Hepatic stellate cell (primary cell): Measurements from ENCODE around the gene BRME1.

Source experiments
- DNase-seq: peaks from one replicate; pipeline ENCODE4 v3.0.0; 2011; ENCODE audit warnings: low spot score

The BRME1 gene

GRCh38 chr19:13887517-13887916 lies 18.4 kb downstream of the BRME1 start:
- DNase-seq = no peak

- DNase-seq = no peak
Observed at GRCh38 chr19:13887018-13887436, 18.9 kb downstream of the BRME1 start.

- DNase-seq = no peak
Observed at GRCh38 chr19:13885826-13886365, 20.0 kb downstream of the BRME1 start.

- no peak for DNase-seq
Observed at GRCh38 chr19:13884726-13885591, 21.0 kb downstream of the BRME1 start.

- no peak for DNase-seq
Observed at GRCh38 chr19:13883516-13884064, 22.3 kb downstream of the BRME1 start.

GRCh38 chr19:13882836-13883235 lies 23.1 kb downstream of the BRME1 start:
- no peak for DNase-seq

- DNase-seq = no peak
Observed at GRCh38 chr19:13882419-13882795, 23.5 kb downstream of the BRME1 start.

DNA sequence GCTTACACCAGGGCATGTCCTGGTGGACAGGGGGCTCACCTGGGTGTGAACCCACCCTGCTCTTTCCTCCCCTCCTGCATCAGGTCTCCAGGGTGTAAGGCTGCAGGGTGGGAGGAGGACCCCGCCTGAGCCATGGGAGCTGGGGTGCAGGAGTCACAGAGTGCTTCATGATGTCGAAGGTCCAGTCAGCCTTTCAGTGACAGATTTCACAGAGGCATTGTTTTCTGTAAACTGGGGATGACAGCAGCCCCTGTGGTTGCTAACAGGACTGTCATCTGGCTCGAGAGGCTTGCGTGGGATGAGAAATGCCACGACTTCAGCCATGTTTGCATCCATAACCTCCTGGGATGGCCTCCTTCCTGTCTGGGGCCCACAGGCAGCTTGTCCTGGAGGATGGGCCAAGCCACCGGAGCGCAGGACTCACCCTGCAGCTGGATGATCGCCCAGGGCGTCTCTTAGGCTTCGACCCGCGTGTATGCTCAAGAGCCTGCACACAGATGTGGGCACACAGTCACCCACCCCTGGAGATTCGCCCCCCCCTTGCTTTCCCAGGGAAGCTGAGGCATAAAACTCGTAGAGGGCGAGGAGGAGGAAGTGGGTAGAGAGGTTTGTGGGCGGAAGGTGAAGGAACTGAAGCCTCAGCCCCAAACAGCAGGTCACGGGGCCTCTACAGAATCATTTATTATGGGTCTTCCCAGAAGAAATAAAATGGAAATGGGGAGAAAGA lies 24.1 kb downstream of the BRME1 start:
- peak; percentile 77 for DNase-seq

DNA sequence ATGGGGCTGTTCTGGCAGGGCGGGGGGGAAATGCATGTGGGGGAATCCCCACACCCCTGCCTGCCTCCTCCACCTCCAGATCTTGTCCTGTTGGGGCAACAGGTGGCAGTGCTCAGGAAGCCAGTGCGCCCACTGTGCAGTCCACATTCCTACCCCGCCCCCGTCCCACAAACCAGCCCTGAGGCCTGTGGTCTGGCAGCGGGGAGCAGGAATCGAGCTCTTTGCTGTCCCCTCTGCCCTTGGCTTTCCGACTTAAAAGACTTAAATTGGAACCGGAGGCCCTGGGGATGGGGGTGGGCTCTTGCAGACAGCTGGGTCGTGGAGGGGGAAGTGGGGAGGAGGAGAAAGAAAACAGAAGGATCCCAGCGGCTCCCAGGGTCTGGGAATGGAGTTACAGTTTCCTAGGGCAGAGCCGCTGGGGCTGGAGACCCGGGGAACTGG lies 24.6 kb downstream of the BRME1 start:
- no peak for DNase-seq

DNA sequence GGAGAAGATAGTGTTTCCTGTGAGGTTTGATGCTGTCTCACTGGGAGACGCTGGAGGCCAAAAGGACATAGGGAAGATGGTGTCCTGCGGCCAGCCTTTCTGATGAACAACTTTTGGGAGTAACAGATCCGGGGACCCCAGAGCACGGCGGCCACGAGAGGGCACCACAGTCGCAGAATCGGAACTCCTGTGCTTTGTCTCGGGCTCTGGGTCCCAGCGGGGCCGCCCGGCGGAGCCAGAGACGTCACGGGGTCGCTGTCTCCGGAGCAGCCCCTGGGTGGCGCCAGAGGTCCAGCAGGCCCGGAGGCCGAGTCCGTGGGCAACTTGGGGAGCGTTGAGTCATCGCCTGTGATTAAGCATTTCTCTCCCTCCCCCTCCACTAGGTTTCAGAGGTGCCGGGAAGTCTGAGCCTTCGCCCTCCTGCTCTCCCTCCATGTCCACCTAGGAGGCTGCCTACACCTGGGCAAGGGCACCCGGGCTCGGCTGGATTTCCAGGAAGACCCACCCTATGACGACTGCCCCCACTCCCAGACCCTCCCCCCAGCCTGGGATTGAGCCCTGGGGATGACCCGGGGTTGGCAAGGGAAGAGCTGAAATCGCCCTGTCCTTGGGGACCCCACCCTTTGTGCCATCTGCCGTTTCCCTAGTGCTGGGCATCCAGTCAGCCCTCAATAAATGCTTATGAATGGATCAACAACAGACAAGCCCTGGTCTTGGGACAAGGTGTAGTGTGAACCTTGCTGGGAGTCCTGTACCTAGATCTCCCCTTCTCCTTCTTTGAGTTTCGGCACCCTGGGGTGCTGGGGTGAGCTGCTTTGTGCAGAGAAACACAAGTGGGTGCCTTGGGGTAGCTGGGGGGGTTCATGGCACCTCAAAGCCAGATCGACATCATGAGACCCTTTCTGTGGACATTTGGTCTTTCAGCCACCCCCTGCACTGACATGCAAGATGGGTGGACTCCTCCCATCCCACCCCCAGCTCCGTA lies 25.6 kb downstream of the BRME1 start:
- DNase-seq = peak; percentile 98

DNA sequence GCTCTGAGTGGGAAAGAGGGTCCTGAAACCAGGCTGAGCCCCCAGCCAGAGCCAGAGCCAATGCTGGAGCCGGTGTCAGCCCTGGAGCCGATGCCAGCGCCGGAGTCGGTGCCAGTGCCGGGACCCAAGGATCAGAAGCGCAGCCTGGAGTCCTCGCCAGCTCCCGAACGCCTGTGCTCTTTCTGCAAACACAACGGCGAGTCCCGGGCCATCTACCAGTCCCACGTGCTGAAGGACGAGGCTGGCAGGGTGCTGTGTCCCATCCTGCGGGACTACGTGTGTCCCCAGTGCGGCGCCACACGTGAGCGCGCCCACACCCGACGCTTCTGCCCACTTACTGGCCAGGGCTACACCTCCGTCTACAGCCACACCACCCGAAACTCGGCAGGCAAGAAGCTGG lies 28.6 kb downstream of the BRME1 start:
- DNase-seq = no peak

GRCh38 chr19:13876834-13877233 lies 29.1 kb downstream of the BRME1 start, which contains the start of gene NANOS3:
Gene NANOS3 (plus strand): TSS chr19:13877134. CDS start chr19:13877249, 115 bp downstream.
- DNase-seq = no peak

DNA sequence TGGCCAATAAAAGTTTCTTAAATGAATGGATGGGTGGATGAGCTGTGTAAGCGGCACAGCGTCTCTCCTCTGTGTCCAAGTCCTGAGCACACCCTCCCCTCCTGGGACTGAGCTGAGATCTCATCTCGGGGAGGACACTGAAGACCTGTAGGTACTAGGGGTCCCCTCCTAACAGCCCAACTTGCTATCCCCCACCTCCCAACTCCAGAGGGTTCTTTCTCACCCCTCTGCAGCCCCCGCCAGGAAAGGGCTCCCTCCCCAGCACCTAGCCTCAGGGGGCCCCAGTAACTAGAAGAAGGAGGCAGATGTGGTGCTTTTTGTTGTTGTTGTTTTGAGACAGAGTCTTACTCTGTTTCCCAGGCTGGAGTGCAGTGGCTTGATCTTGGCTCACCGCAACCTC lies 30.1 kb downstream of the BRME1 start:
- no peak for DNase-seq

DNA sequence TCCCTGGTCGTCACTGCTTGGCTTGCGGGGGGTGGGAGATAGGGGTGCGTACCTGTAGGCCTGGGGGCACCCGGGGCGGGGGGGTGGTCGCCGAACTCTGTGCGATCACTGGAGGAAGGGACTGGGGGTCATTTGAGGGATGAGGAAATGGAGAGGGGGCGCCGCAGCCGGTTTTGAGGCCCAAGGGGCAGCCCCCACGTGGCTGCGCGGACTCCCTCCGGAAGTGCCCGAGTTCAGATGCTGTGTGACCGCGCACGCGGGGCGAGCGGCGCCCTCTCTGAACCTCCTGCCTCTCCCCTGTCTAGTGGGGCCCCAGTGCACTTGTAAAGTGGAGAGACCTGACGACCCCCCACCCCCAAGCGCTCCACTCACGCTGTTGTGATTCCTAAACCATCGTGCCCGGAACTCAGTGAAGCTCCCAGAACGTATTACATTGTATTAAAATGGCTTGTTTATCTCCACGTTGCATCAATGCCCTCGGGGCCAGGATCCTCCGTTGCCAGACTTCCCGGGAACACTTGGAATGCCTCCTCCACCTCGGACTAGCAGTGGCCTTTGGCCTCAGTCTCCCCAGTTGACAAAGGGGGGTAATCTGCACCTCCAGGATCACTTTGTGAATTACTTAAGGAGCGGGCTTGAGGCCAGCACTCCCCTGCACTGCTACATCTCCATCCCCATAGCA lies 31.9 kb downstream of the BRME1 start:
- no peak for DNase-seq

- DNase-seq = no peak
Observed at GRCh38 chr19:13872695-13873389, 33.1 kb downstream of the BRME1 start.

- DNase-seq = no peak
Observed at GRCh38 chr19:13872339-13872694, 33.6 kb downstream of the BRME1 start.

- no peak for DNase-seq
Observed at GRCh38 chr19:13870873-13871272, 35.0 kb downstream of the BRME1 start.

DNA sequence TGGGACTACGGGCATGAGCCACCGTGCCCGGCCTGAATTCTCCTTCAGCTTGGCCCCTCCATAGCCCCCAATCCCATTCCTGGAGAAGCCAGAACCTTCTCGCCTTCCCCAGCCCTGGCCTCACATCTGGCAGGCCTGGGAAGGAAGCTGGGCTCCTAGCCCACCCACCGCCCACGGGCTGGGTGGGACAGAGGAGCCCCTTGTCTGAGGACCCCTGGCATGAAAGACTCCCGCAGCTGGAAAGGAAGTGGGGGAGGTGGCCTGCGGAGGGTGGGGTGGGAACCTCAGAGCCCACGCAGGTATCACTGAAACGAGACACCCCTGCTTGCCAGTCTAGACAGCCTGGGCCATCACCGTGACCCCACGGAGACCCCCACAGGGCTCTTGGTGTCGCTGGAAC lies 36.6 kb downstream of the BRME1 start:
- DNase-seq = no peak

GRCh38 chr19:13868663-13869062 lies 37.3 kb downstream of the BRME1 start:
- no peak for DNase-seq

DNA sequence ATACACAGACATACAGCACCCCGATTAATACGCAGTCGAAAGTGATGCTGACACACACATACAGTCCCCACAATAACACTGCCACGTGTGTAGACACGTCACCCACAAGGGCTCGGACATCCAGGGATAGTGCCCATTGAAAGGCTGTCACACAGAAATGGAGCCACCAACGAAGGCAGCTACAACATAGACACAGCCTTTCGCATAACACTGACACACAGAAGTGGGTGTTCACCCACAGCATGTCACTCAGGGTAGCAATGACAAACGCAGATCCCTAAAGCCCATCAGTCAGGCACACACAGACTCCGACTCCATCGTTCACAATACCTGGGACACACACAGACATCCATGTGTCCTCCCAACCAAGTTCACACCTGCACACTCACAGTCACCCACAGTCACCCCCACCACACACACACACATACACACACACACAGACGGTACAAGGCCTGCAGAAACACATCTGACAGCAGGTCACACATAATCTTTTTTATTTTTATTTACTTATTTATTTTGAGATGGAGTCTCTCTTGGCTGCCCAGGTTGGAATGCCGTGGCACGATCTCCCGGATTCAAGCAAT lies 39.4 kb downstream of the BRME1 start:
- DNase-seq = no peak
